NCI-H526 treated with DMSO at 0.1 percent for 48 hours (cell line): ENCODE results near the gene CNKSR2.
"Not testable (repeated sequence)": the region's sequence is repeated elsewhere in the genome, so short reads cannot be mapped to it uniquely, and the experiment has no call there.

Source experiments
- DNase-seq: peaks from one replicate; lab custom pipeline; 2025; lab: John Stamatoyannopoulos, UW

The CNKSR2 gene

DNA sequence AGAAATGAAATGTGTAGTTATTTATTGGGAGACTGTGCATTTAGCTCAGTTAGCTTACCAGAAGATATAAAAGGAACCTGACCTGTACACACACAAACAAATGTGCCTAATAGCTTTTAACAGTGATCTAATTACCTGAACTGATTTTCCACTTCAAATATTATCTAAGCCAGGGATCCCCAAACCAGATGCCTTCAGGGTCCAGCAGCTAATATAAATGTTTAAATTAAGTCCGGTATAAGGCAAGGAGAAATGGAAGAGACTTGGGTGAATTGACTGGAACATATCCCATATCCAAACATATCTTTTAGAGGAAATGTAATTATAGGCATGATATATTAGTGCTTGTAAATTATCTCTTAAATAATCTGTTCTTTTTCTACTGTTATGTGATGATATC, 66.7 kb downstream of the CNKSR2 start:
- no peak for DNase-seq

DNA sequence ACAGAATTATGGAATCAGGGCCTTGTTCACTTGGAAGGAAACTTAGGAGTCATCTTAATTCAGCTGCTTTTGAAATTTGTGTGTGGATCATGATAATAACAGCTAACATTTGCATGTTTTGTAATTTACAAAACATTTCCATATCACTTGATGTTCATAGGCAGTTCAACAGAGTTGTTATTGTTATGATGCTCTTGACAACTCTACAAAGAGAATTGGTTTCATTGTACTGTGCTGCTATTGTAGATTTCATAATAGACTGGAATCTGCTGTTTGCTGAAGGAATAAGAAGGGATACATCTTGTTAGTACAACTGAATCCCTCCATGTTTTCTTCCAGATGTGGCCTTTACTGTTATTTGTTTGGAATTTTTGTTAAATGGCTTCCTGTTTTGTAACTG, 83.5 kb downstream of the CNKSR2 start:
- DNase-seq: peak; percentile 70

DNA sequence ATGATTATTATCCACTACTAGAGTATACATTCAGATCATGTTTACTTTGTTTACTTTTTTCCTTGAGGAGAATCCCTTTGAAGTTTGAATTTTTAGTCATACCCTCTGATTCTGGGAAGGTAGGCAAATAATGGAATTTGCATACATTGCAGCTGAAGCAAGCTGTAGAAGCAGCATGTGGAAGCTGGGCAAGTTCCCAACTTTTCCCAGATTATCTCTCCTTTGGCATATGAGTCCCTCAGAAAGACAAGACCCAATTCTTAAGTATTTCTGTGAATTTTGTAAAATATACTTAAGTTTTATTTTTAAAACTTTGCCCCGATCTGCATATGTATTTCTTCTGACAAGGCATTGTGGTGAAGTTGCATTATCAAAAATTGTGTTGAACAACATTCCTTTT, 94.9 kb downstream of the CNKSR2 start:
- DNase-seq: peak; percentile 80

DNA sequence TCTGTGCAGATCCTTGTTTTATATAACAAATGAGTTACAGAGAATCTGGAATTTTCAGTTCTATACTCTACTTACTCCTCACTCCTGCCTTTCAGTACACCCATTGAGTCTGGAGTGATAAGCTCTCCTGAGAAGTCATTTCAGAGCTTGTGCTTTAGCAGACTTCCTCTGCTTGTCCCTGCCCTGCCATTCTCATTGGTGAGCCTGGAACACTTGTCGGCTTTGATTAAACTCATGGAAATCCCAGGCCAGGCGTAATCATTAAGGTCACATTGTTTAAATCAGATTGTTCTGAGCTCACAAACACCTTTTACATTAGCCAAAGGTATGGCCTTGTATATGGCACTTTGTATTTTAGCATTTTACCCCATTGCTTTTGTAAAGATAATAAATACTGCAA, 102.7 kb downstream of the CNKSR2 start:
- no peak for DNase-seq

DNA sequence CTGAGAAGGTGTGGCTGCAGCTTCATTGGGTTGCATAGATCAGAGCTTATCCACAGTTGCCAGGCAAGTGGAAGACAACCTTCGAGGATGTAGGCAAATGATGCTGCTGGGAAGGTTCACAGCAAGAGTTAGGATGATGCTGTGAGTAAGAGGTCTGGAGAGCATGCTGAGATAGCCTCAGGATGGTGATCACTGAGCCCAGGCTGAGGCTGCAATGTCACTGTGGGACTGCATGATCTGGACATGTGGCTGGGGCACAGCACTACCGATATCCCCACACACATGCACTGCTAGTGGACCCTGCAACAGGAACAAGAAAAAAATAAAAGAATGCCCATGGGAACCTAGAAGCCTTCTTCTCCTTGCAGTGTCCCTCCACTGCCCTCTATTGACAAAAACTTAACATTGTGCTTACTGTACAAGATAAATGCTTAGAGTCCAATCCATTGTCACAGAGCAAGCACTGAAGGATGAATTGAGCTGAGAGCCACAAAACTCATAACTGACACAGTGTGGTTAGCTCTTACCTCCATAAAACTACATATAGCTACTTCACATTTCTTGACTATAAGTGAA, 105.6 kb downstream of the CNKSR2 start:
- DNase-seq: peak; percentile 68

DNA sequence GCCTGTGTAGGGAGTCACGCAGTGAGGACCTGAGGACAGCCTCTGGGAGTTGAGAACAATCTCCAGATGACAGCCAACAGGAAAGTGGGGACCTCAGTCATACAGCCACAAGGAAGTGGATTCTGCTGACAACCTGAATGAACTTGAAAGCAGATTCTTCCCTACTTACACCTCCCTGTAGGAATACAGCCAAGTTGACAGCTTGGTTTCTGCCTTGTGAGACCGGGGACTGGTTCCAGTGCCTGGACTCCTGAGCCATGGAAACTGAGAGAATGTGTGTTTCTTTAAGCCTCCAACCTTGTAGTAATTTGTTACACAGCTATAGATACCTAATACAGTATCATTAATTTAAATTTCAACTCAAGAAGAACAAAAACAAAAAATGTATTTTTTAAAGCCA, 107.5 kb downstream of the CNKSR2 start:
- DNase-seq: no peak

DNA sequence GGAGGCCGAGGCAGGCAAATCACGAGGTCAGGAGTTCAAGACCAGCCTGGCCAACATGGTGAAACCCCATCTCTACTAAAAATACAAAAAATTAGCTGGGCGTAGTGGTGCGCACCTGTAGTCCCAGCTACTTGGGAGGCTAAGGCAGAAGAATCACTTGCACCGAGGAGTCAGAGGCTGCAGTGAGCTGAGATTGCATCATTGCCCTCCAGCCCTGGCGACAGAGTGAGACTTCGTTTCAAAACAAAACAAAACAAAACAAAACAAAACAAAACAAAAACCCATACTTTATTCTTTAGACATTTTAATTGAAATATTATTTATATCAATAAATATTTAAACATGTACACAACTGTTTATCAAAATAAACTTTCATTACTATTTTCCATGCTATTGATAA, 109.8 kb downstream of the CNKSR2 start:
- not testable (repeated sequence) for DNase-seq

DNA sequence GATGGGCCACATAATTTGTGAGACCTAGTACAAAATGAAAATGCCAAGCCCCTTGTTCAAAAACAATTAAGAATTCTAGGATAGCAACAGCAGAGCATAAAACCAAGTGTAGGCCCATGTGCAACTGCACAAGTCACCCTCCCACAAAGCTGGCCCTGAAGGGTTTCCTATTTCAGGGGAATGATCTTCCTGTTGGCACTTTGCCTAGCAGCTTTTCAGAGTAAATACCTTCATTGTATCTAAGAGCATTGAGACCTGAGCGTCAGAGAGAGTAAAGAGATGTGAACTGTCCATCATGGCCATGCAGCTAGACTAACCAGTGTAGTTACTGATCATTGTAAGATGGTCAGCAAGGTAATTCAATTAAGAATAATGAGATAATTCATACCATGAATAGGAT, 113.6 kb downstream of the CNKSR2 start:
- no peak for DNase-seq

DNA sequence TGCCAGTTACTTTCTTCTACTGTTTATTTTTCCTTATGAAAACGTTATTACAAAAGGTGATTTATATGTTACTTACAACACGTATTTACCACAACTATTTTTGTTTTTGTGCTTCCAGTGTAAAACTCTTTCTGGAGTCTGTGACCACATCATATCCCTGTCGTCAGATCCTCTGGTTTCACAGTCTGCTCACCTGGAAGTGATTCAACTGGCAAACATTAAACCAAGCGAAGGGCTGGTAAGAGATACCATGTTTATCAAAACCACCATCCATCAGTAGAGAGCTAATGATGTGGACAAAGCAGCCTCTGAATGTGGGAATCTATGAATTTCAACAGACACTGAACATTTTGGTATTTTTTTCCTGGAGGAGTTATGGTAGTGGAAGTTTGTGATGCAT, 116.1 kb downstream of the CNKSR2 start:
- no peak for DNase-seq

DNA sequence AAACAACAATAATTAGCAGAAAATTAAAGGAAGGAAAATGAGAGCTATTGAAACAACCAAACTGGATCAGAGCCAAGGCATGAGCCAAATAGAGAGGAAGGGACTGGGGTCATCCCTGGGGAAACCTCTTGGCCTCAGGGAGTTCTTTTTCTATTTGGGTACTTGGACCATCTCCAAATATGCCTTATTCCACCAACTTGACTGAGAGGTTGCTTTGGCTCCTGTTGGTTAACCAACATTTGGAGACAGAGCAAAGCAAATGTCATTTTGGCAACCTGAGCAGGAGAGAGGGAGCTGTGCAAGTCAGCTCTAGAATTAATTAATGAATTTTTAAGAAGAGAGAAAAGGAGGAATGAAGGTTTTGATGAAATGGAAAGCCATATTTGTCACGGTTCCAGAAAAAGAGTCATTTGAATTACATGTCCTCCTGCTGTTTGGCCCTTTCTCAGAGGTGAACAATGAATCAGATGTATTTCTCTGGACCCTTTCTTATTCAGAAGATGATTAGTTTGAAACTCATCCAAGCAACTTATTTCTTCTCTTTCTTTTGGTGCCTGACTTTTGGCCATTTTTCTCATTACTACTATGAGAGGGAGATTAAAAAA, 119.1 kb downstream of the CNKSR2 start:
- DNase-seq: no peak

DNA sequence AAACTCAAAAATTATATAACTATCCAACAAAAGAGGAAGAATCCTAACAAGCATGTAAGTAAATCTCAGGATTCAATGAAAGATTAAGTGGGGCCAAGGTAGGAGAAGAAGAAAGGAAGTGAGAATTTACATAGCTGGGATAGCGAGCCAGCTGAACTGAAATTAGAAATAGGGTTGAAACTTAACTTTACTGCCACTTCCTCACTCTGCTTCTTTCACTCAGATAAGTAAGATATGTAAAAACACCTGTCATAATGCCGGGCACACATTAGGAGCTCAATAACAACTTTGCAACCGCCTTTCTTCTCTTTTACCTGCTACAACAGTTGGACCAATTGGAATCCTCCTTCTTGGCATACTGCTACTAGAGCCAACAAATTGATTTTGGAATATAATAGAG, 129.4 kb downstream of the CNKSR2 start:
- DNase-seq: no peak

DNA sequence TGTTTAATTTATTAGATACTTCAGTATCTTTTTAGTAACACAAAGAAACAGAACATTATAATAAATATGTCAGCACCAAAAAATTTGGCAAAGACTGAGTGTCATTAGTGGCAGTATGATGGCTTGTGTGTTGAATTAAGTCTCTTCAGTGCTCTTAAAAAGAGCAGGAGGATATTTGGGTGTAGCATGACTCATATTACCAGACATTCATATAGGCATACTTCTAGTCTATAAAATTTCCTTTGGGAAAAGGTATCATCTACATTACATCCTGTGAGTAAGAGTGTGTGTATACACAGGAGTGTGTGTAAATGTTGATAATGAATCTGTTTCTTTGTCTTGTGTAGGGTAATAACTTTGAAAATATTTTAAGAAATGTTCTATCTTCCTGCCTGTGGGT, 135.7 kb downstream of the CNKSR2 start:
- DNase-seq: no peak

DNA sequence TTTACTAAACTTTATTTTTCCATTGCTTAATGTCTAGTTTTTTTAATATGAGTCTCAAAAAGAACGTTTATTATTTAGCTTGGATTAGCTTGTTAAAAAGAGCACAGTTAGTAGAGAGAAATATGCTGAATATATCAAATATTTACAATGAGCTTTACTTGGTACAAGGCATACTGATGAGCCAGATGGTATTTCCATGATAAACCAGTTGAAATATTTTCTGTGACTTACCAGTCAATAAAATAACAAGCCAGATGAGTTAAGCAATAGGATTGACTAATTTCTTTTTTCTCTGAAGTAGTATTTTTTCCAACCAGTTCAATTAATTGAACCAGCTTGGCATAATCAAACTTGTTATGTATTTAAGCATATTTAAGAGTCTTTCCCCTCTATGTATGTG, 149.8 kb downstream of the CNKSR2 start:
- DNase-seq: no peak

DNA sequence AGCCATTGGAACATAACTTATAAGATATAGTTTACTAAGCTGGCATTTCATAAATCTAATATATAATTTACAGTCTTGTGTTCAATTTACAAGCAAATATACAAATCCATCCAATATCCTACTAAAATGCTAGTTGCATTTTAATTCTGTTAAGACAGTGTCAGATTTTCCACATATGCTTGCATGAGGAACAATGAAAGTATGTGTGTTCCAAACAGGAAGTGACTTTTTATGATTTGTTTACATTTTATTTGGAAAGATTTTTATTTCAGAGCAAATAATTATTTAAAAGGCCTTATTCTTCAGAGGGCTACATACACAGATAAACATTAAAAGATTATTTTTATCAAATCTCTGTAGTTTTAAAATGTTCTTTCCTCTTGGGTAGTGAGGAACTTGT, 153.9 kb downstream of the CNKSR2 start:
- DNase-seq: no peak

DNA sequence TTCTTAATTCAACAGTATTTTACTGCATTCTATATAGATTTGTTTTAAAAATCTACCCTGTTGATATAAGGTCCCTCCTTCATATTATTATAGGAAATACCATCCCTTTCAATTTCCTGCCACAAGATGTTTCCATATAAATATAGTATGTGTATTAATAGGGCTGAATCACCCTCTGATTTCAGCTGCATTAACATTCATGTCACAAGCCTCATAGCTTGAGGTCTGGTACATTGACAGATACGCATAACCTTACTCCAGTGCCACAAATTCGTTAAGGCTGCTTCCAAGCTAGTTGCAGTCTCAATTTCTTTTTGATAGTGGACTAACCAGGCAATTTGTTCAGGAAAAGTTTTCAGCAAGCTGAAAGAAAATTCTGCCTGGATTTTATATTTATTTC, 155.6 kb downstream of the CNKSR2 start:
- no peak for DNase-seq

DNA sequence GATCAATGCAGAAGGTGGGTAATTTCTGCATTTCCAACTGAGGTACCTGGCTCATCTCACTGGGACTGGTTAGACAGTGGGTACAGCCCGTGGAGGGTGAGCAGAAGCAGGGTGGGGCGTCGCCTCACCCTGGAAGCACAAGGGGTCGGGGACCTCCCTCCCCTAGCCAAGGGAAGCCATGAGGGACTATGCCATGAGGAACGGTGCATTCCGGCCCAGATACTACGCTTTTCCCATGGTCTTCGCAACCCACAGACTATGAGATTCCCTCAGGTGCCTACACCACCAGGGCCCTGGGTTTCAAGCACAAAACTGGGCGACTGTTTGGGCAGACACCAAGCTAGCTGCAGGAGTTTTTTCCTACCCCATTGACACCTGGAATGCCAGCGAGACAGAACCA, 170.4 kb downstream of the CNKSR2 start:
- not testable (repeated sequence) for DNase-seq

DNA sequence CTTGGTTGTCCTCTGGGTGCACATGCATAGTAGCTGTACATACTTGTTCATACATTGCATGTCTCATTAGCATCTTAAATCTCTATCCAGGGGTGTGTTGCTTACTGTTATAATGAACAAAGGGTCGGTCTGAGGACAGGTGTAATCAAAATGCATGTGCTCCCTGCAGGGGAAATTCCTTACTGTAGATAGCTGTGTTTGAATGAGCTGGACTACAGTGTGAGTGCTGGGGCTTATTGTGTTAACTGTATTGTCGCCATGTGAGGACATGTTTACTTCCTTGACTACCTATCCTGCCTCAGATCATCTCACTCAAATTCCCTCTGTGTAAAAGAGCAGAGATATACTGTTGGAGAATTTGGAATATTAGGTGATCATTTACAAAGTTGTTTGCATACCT, 185.2 kb downstream of the CNKSR2 start:
- DNase-seq: no peak

DNA sequence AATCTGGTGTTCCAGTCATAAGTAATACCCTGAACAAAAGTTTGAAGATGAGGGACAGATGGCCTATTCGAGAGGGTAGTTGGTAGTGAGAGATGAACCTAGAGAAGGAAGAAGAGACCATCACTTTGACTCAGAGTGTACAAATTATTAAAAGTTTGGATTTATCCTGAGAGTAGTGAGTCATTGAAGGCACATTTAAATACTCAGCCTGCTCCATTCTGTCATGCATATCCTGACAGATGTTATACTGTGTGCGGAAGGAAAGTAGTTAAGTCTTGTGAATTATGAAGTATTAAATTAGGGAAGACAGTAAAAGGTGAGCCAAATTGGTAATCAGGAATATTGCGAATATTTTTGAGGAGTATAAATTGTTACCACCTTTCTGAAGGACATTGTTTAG, 190.8 kb downstream of the CNKSR2 start:
- DNase-seq: no peak

DNA sequence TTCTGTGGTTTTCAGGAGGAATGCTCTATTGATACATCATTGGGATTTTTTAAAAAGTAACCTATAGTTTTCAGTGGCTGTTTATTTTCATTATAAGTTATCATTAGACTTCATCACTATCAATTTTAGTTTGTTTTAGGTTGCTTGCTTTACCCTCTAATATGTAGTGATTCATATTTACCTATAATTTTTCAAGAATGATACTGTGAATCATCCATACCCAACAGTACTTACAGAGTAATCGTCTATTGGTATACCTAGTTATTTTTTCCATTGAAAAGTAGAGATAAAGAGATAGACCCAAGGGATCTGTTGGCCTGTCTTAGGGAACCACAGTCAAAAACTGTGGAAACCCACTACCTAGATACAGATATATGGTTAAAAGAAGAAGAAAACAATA, 200.6 kb downstream of the CNKSR2 start:
- DNase-seq: no peak

DNA sequence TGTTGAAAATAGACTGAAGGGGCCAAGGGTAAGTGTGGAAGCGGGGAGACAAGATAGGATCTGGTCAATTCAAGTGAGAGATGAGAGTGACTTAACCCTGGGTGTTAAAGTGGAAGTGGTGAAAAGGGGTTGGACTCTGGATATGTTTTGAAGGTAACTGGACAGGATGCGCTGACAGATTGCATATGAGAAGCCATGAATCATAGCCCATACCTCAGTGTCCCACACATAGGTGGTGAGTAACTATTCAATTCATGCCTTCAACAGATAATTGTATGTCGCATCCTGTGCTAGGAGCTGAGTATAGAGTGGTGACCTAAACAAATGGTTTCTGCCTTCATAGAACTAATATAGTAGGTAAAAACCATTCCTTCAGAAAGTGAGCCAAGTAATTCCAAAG, 207.3 kb downstream of the CNKSR2 start:
- no peak for DNase-seq

DNA sequence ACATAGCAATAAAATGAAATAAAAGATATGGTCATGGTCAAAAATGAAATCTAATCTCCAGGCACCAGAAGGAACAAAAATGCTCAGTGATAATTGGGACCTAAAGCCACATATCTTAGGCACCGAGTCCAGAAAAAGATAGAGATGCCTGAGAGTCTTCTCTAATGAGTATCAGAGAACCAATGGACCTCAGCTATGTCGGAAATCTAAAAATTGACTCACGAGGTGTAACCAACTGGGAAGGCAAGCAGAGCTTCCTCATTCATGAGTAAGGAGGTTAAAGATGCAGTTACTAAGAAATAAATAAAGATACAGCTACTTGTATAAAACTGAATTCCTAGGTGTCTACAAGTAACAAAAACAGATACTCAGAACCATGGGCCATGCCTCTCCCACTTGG, 211.8 kb downstream of the CNKSR2 start:
- no peak for DNase-seq

DNA sequence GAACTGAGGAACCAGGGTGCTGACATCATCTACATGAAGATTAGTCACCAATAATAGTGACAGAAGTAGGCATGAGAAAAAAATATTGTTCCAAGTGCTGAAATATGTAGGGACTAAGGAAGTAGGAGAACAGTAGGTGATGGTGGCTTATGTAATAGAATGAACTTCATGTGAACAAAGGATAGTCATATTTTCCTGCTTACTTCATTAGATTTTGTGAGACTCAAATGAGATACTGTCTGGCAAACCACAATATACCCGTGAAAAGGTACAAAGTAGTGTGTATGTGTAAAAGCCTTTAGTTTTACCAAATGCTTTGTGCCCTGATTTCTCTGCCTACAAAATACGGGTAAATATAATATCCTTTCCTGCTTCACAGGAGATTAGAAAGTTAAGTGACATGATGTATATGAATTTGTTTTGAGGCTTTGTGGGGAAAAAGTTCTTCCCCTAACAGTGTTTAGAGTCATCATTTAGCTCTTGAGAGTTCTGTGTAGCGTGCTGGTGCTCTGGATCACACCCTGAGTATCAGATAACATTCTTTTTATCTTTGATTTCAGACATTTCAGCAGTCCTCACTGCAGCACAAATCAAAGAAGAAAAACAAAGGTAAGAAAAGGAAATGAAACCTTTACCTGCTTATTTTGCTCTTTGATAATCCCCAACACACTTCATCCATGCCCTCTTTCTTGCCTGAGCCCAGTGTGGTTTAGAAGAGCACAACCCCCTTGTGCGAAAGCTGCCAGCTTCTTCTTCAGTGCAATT, 216.0 kb downstream of the CNKSR2 start:
- DNase-seq: no peak

DNA sequence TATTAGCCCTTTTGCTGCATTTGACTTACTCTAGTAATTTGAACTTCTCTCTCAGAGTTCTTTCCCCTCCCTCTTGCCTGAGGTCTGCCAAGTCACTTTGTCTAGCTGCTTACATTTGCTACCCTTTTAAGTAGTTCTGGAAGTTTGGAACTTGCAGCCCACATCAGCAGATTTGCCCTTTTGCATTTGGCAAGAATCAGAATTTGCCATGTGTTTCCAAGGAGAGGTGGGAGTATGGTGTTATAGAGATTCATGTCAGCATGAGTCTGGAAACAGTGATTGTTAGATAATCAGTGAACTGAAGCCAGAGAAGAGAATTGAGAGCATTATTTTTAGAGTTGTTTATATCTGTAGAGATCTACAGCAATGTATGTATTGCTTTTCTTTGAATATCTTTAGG, 231.8 kb downstream of the CNKSR2 start:
- no peak for DNase-seq

DNA sequence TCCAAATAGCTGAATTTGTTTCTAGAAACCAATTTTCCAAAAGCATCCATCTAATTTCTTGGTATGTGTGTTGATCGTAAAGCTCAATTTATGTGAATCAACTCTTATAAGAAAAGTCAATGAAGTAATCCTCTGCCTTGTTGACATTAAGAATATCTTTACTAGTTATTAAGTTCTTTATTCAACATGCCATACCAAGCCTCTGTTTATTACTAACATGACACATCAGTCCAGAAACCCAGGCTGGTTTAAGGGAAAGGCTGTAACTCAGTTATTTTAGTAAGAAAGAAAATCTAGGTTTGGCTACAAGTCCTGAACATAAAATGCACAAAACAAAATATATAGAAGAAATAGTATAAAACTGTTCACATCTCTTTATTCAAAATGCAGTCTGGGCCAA, 235.9 kb downstream of the CNKSR2 start:
- no peak for DNase-seq
